SK-N-SH treated with all-trans-retinoic acid at 6 μM for 48 hours (cell line): Measurements from ENCODE around the gene SDK1.

Source experiments
- ISL1 ChIP-seq: fragments of 250-450 bp; sonication (Bioruptor Pico); IDR thresholded peaks from 2 replicates; pipeline ENCODE4 v2.1.2; 2022; ENCODE audit warnings: mild to moderate bottlenecking, moderate library complexity
- OSR1 ChIP-seq: fragments of 250-450 bp; sonication (Bioruptor Pico); IDR thresholded peaks from 2 replicates; pipeline ENCODE4 v1.8.0; 2022; ENCODE audit warnings: moderate library complexity, mild to moderate bottlenecking, inconsistent platforms
- PATZ1 ChIP-seq: fragments of 250-450 bp; sonication (Bioruptor Pico); IDR thresholded peaks from 2 replicates; pipeline ENCODE4 v1.8.0; 2020; ENCODE audit warnings: mild to moderate bottlenecking, moderate library complexity, borderline replicate concordance
- PPARA ChIP-seq: fragments of 250-450 bp; sonication (Bioruptor Pico); IDR thresholded peaks from 2 replicates; pipeline ENCODE4 v1.5.0; 2020; ENCODE audit warnings: mild to moderate bottlenecking, borderline replicate concordance
- TOX ChIP-seq: fragments of 250-450 bp; sonication (Bioruptor Pico); IDR thresholded peaks from 2 replicates; pipeline ENCODE4 v1.8.0; 2021; ENCODE audit warnings: mild to moderate bottlenecking, moderate library complexity, borderline replicate concordance
- TSHZ2 ChIP-seq: fragments of 250-450 bp; sonication (Bioruptor Pico); IDR thresholded peaks from 2 replicates; pipeline ENCODE4 v1.5.0; 2020; ENCODE audit warnings: mild to moderate bottlenecking, moderate library complexity
- ZFP3 ChIP-seq: fragments of 250-450 bp; sonication (Bioruptor Pico); IDR thresholded peaks from 2 replicates; pipeline ENCODE4 v1.5.0; 2020; ENCODE audit warnings: mild to moderate bottlenecking, moderate library complexity
- ZFP30 ChIP-seq: fragments of 450-650 bp; formaldehyde crosslinking; IDR thresholded peaks from 2 replicates; pipeline ENCODE4 v1.5.0; 2022; ENCODE audit warnings: mild to moderate bottlenecking, moderate library complexity
- ZNF70 ChIP-seq: fragments of 450-650 bp; formaldehyde crosslinking; IDR thresholded peaks from 2 replicates; pipeline ENCODE4 v1.5.0; 2020; ENCODE audit warnings: mild to moderate bottlenecking, moderate library complexity
- ZNF8 ChIP-seq: fragments of 450-650 bp; formaldehyde crosslinking; IDR thresholded peaks from 2 replicates; pipeline ENCODE4 v1.5.0; 2020; ENCODE audit warnings: mild to moderate bottlenecking, moderate library complexity
- TF ChIP-seq, protein P1 (sequence below): fragments of 250-450 bp; sonication (Bioruptor Pico); IDR thresholded peaks from 2 replicates; pipeline ENCODE4 v1.5.1; 2021; ENCODE audit warnings: mild to moderate bottlenecking, moderate library complexity
- TF ChIP-seq, protein P2 (sequence below): fragments of 250-450 bp; sonication (Bioruptor Pico); IDR thresholded peaks from 2 replicates; pipeline ENCODE4 v1.5.1; 2020; ENCODE audit warnings: low read depth, mild to moderate bottlenecking, moderate library complexity

GRCh38 chr7:3431306-3431705, 130.3 kb downstream of the SDK1 start:
- TF ChIP-seq OSR1 (CRISPR knock-in tag) (no peak), ZFP3 (CRISPR knock-in tag) (no peak), PATZ1 (CRISPR knock-in tag) (no peak), TSHZ2 (CRISPR knock-in tag) (no peak), ISL1 (CRISPR knock-in tag) (peak; percentile 11; the same call in 1 of the 2 replicates), TOX (CRISPR knock-in tag) (no peak), ZFP30 (no peak), ZNF8 (CRISPR knock-in tag) (no peak), PPARA (CRISPR knock-in tag) (no peak), ZNF70 (no peak)
- TF ChIP-seq, protein P1, sequence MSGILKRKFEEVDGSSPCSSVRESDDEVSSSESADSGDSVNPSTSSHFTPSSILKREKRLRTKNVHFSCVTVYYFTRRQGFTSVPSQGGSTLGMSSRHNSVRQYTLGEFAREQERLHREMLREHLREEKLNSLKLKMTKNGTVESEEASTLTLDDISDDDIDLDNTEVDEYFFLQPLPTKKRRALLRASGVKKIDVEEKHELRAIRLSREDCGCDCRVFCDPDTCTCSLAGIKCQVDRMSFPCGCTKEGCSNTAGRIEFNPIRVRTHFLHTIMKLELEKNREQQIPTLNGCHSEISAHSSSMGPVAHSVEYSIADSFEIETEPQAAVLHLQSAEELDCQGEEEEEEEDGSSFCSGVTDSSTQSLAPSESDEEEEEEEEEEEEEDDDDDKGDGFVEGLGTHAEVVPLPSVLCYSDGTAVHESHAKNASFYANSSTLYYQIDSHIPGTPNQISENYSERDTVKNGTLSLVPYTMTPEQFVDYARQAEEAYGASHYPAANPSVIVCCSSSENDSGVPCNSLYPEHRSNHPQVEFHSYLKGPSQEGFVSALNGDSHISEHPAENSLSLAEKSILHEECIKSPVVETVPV (CRISPR knock-in tag), result no peak
- TF ChIP-seq, protein P2, sequence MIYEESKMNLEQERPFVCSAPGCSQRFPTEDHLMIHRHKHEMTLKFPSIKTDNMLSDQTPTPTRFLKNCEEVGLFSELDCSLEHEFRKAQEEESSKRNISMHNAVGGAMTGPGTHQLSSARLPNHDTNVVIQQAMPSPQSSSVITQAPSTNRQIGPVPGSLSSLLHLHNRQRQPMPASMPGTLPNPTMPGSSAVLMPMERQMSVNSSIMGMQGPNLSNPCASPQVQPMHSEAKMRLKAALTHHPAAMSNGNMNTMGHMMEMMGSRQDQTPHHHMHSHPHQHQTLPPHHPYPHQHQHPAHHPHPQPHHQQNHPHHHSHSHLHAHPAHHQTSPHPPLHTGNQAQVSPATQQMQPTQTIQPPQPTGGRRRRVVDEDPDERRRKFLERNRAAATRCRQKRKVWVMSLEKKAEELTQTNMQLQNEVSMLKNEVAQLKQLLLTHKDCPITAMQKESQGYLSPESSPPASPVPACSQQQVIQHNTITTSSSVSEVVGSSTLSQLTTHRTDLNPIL, result no peak
